Liver (tissue), 9 donors: ENCODE measurements around the gene FAM241B. TPM values are rescaled to one million over a fixed set of nuclear protein-coding genes. Genes with fewer than 3 reads are reported as not detected.

Experiments used
- DNase-seq: peaks from one replicate; pipeline ENCODE4 v3.0.0-alpha.2; 2017; ENCODE audit warnings: low spot score
- H3K27ac ChIP-seq, 2 donors: one replicate each; pipeline ENCODE4 v1.7.0; 2013; ENCODE audit warnings: inconsistent platforms in 2 of 2, low read length in 2 of 2, control low read depth in 1 of 2, low read depth in 1 of 2, mild to moderate bottlenecking in 1 of 2
- H3K27me3 ChIP-seq, 4 donors: one replicate each; pipeline versions ENCODE4 v1.6.1 to v1.7.0; 2013; ENCODE audit warnings: low read length in 3 of 4, inconsistent platforms in 1 of 4, mild to moderate bottlenecking in 1 of 4, moderate library complexity in 1 of 4; ENCODE audit not compliant: control insufficient read depth in 4 of 4, insufficient read depth in 4 of 4
- H3K36me3 ChIP-seq, 4 donors: one replicate each; pipeline versions ENCODE4 v1.6.1 to v1.7.0; 2013; ENCODE audit warnings: low read length in 3 of 4, mild to moderate bottlenecking in 3 of 4, low read depth in 1 of 4, moderate library complexity in 1 of 4; ENCODE audit not compliant: control insufficient read depth in 4 of 4, insufficient read depth in 3 of 4
- H3K4me1 ChIP-seq, 4 donors: one replicate each; pipeline versions ENCODE4 v1.6.1 to v1.7.0; 2013; ENCODE audit warnings: low read length in 3 of 4, mild to moderate bottlenecking in 3 of 4, moderate library complexity in 1 of 4; ENCODE audit not compliant: control insufficient read depth in 4 of 4, insufficient read depth in 4 of 4
- H3K4me3 ChIP-seq, 3 donors: one replicate each; pipeline versions ENCODE4 v1.6.1 to v1.7.0; 2013; ENCODE audit warnings: low read length in 3 of 3, control low read depth in 1 of 3, low read depth in 1 of 3, mild to moderate bottlenecking in 1 of 3
- H3K9ac ChIP-seq, 2 donors: one replicate each; pipeline ENCODE4 v1.7.0; 2013; ENCODE audit warnings: low read length in 2 of 2, mild to moderate bottlenecking in 2 of 2, moderate library complexity in 2 of 2, control low read depth in 1 of 2, low read depth in 1 of 2
- H3K9me3 ChIP-seq, 4 donors: one replicate each; pipeline versions ENCODE4 v1.6.1 to v1.7.0; 2013; ENCODE audit warnings: low read length in 3 of 4; ENCODE audit not compliant: control insufficient read depth in 4 of 4
- EGR1 ChIP-seq, 2 donors: IDR thresholded peaks; 2 replicates each; pipeline ENCODE4 v1.6.1; 2016 to 2018; ENCODE audit warnings: antibody characterized with exemption in 2 of 2, low read depth in 2 of 2
- FOXA1 ChIP-seq: IDR thresholded peaks from 2 replicates; pipeline ENCODE4 v1.6.1; 2016; ENCODE audit warnings: antibody characterized with exemption
- FOXA2 ChIP-seq: IDR thresholded peaks from 2 replicates; pipeline ENCODE4 v1.6.1; 2016; ENCODE audit warnings: antibody characterized with exemption
- GABPA ChIP-seq, 2 donors: IDR thresholded peaks in 1 of 2; conservative IDR thresholded peaks in 1 of 2; 2 replicates each; pipeline ENCODE4 v1.6.1; 2016; ENCODE audit warnings: antibody characterized with exemption in 2 of 2, mild to moderate bottlenecking in 1 of 2, moderate library complexity in 1 of 2
- HNF4A ChIP-seq, 2 donors: conservative IDR thresholded peaks; 2 replicates each; pipeline ENCODE4 v1.6.1; 2016; ENCODE audit warnings: antibody characterized with exemption in 2 of 2, mild to moderate bottlenecking in 2 of 2
- HNF4G ChIP-seq: IDR thresholded peaks from 2 replicates; pipeline ENCODE4 v1.6.1; 2016; ENCODE audit warnings: antibody characterized with exemption
- JUND ChIP-seq, 2 donors: IDR thresholded peaks; 2 replicates each; pipeline ENCODE4 v1.6.1; 2016; ENCODE audit warnings: antibody characterized with exemption in 2 of 2
- RAD21 ChIP-seq, 2 donors: IDR thresholded peaks; 2 replicates each; pipeline ENCODE4 v1.6.1; 2016; ENCODE audit warnings: antibody characterized with exemption in 2 of 2, mild to moderate bottlenecking in 2 of 2
- RXRA ChIP-seq, 2 donors: IDR thresholded peaks; 2 replicates each; pipeline ENCODE4 v1.6.1; 2017 to 2018; ENCODE audit warnings: antibody characterized with exemption in 2 of 2, mild to moderate bottlenecking in 1 of 2
- SP1 ChIP-seq: IDR thresholded peaks from 2 replicates; pipeline ENCODE4 v1.6.1; 2018; ENCODE audit warnings: antibody characterized with exemption, mild to moderate bottlenecking
- TAF1 ChIP-seq: conservative IDR thresholded peaks from 2 replicates; pipeline ENCODE4 v1.6.1; 2016; ENCODE audit warnings: antibody characterized with exemption, mild to moderate bottlenecking
- YY1 ChIP-seq: IDR thresholded peaks from 2 replicates; pipeline ENCODE4 v1.6.1; 2016; ENCODE audit warnings: antibody characterized with exemption, mild to moderate bottlenecking
- WGBS: extraction: QIAGEN DNeasy Blood & Tissue Kit; methylation state at CpG from one replicate; pipeline ENCODE4 v1.1.7; 2013; 5-methylcytosine and 5-hydroxymethylcytosine counted together
- polyA plus RNA-seq, 2 donors: library from polyadenylated mRNA; stranded (reverse) in 1 of 2; unstranded in 1 of 2; fragments of 200-250 nt in 1 of 2; fragments of >200 nt in 1 of 2; fragmentation: Nextera tagmentation in 1 of 2; extraction: Ambion mirVana in 1 of 2; gene quantifications; one replicate each; pipeline versions ENCODE4 v1.2.1 to v1.2.3, GENCODE V29; 2013 to 2015
- total RNA-seq, 2 donors: library from RNA; depleted of rRNA; stranded (reverse); fragments of >200 nt; gene quantifications; one replicate each; pipeline ENCODE4 v1.2.3, GENCODE V29; 2014
- TF ChIP-seq, protein P1 (sequence below): IDR thresholded peaks from 2 replicates; pipeline ENCODE4 v1.6.1; 2016; ENCODE audit warnings: antibody characterized with exemption
- TF ChIP-seq, protein P2 (sequence below): IDR thresholded peaks from 2 replicates; pipeline ENCODE4 v1.6.1; 2016; ENCODE audit warnings: antibody characterized with exemption
- TF ChIP-seq, protein P3 (sequence below): fragments of 150-350 bp; IDR thresholded peaks from 2 replicates; pipeline ENCODE4 v1.5.1; 2017; ENCODE audit warnings: improper control_type of control experiment, low read depth, low read length; ENCODE audit not compliant: missing input control
- TF ChIP-seq, protein P4 (sequence below): IDR thresholded peaks from 2 replicates; pipeline ENCODE4 v1.6.1; 2016; ENCODE audit warnings: antibody characterized with exemption
- TF ChIP-seq, protein P5 (sequence below): IDR thresholded peaks from 2 replicates; pipeline ENCODE4 v1.6.1; 2016; ENCODE audit warnings: antibody characterized with exemption, mild to moderate bottlenecking
- donor health status: healthy.
- donor health status: healthy.
- donor health status: healthy.
- donor health status: healthy.
- donor health status: healthy.

FAM241B gene
- total and polyA plus RNA-seq, 4 donors: 0.84 to 2.5 (median 1.7) TPM

- Histone ChIP-seq H3K4me1 (no peaks in the 10 kb centered on the region), H3K4me3 (no peak overlapping the region), H3K27me3 (peaks cover 0 to 7% (median 0%) of the 10 kb centered on the region in 4 donors), H3K36me3 (no peaks in the 10 kb centered on the region), H3K27ac (no peak overlapping the region), H3K9ac (no peak overlapping the region), H3K9me3 (peaks cover 0 to 2% (median 0%) of the 10 kb centered on the region in 4 donors)
- TF ChIP-seq HNF4G: no peak
- TF ChIP-seq EGR1 (IDR thresholded peaks at IDR 0.05; ENCODE audit: low read depth in 2 of 2): no peak
- no peak for TF ChIP-seq JUND (IDR thresholded peaks at IDR 0.05)
- no peak for TF ChIP-seq SP1
- TF ChIP-seq, protein P1, sequence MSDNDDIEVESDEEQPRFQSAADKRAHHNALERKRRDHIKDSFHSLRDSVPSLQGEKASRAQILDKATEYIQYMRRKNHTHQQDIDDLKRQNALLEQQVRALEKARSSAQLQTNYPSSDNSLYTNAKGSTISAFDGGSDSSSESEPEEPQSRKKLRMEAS: no peak
- TF ChIP-seq TAF1: no peak
- no peak for TF ChIP-seq HNF4A (conservative IDR thresholded peaks at IDR 0.05)
- TF ChIP-seq FOXA1: no peak
- TF ChIP-seq, protein P2, sequence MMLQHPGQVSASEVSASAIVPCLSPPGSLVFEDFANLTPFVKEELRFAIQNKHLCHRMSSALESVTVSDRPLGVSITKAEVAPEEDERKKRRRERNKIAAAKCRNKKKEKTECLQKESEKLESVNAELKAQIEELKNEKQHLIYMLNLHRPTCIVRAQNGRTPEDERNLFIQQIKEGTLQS: no peak
- TF ChIP-seq GABPA (IDR thresholded peaks at IDR 0.05 in 1 of 2, conservative IDR thresholded peaks at IDR 0.05 in 1 of 2): no peak
- TF ChIP-seq, protein P3, sequence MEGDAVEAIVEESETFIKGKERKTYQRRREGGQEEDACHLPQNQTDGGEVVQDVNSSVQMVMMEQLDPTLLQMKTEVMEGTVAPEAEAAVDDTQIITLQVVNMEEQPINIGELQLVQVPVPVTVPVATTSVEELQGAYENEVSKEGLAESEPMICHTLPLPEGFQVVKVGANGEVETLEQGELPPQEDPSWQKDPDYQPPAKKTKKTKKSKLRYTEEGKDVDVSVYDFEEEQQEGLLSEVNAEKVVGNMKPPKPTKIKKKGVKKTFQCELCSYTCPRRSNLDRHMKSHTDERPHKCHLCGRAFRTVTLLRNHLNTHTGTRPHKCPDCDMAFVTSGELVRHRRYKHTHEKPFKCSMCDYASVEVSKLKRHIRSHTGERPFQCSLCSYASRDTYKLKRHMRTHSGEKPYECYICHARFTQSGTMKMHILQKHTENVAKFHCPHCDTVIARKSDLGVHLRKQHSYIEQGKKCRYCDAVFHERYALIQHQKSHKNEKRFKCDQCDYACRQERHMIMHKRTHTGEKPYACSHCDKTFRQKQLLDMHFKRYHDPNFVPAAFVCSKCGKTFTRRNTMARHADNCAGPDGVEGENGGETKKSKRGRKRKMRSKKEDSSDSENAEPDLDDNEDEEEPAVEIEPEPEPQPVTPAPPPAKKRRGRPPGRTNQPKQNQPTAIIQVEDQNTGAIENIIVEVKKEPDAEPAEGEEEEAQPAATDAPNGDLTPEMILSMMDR: no peak
- TF ChIP-seq, protein P4, sequence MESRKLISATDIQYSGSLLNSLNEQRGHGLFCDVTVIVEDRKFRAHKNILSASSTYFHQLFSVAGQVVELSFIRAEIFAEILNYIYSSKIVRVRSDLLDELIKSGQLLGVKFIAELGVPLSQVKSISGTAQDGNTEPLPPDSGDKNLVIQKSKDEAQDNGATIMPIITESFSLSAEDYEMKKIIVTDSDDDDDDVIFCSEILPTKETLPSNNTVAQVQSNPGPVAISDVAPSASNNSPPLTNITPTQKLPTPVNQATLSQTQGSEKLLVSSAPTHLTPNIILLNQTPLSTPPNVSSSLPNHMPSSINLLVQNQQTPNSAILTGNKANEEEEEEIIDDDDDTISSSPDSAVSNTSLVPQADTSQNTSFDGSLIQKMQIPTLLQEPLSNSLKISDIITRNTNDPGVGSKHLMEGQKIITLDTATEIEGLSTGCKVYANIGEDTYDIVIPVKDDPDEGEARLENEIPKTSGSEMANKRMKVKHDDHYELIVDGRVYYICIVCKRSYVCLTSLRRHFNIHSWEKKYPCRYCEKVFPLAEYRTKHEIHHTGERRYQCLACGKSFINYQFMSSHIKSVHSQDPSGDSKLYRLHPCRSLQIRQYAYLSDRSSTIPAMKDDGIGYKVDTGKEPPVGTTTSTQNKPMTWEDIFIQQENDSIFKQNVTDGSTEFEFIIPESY: no peak
- no peak for TF ChIP-seq FOXA2
- TF ChIP-seq, protein P5, sequence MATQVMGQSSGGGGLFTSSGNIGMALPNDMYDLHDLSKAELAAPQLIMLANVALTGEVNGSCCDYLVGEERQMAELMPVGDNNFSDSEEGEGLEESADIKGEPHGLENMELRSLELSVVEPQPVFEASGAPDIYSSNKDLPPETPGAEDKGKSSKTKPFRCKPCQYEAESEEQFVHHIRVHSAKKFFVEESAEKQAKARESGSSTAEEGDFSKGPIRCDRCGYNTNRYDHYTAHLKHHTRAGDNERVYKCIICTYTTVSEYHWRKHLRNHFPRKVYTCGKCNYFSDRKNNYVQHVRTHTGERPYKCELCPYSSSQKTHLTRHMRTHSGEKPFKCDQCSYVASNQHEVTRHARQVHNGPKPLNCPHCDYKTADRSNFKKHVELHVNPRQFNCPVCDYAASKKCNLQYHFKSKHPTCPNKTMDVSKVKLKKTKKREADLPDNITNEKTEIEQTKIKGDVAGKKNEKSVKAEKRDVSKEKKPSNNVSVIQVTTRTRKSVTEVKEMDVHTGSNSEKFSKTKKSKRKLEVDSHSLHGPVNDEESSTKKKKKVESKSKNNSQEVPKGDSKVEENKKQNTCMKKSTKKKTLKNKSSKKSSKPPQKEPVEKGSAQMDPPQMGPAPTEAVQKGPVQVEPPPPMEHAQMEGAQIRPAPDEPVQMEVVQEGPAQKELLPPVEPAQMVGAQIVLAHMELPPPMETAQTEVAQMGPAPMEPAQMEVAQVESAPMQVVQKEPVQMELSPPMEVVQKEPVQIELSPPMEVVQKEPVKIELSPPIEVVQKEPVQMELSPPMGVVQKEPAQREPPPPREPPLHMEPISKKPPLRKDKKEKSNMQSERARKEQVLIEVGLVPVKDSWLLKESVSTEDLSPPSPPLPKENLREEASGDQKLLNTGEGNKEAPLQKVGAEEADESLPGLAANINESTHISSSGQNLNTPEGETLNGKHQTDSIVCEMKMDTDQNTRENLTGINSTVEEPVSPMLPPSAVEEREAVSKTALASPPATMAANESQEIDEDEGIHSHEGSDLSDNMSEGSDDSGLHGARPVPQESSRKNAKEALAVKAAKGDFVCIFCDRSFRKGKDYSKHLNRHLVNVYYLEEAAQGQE: no peak
- no peak for TF ChIP-seq RXRA (IDR thresholded peaks at IDR 0.05)
- 61% methylated on average over 5 of the region's 5 CpGs for WGBS
- no peak for DNase-seq
These were observed 29.2 kb upstream of the FAM241B start for GRCh38 chr10:69600761-69601330.

DNA sequence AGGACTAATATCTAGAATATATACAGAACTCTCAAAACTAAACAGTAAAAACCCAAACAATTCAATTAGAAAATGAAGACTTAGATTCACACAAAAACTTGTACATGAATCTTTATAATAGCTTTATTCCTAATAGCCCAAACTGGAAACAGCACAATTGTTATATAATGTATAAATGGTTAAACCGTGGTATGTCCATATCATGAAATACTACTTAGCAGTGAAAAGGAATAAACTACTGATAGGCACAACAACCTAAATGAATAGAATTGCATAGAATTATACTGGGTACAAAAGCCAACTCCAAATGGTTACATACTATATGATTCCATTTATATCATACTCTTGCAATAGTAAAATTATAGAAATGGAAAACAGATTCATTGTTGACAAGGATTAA is 21.0 kb upstream of the FAM241B start:
- WGBS: 77% methylated on average over 1 of the region's 1 CpG
- TF ChIP-seq HNF4G (no peak), FOXA1 (no peak), RXRA (IDR thresholded peaks at IDR 0.05) (no peak), SP1 (no peak), GABPA (IDR thresholded peaks at IDR 0.05 in 1 of 2, conservative IDR thresholded peaks at IDR 0.05 in 1 of 2) (no peak), EGR1 (IDR thresholded peaks at IDR 0.05; ENCODE audit: low read depth in 2 of 2) (no peak), TAF1 (no peak), RAD21 (IDR thresholded peaks at IDR 0.05) (no peak), YY1 (no peak), HNF4A (conservative IDR thresholded peaks at IDR 0.05) (no peak)
- TF ChIP-seq, protein P2: no peak
- TF ChIP-seq, protein P3: no peak
- TF ChIP-seq, protein P4: no peak
- no peak for DNase-seq
- Histone ChIP-seq H3K27ac (no peak overlapping the region), H3K27me3 (peaks cover 0 to 2% (median 0%) of the 10 kb centered on the region in 4 donors), H3K4me3 (no peak overlapping the region), H3K36me3 (no peaks in the 10 kb centered on the region), H3K4me1 (no peaks in the 10 kb centered on the region), H3K9ac (no peak overlapping the region), H3K9me3 (peaks cover 0 to 3% (median 3%) of the 10 kb centered on the region in 4 donors)
